PFSK-1 (cell line): ENCODE results near the gene DPT.

Source experiments
- POLR2AphosphoS5 ChIP-seq: IDR thresholded peaks from 2 replicates; pipeline ENCODE4 v1.6.1; 2012; ENCODE audit warnings: low read depth, mild to moderate bottlenecking, control low read depth, low read length, moderate library complexity
- REST ChIP-seq, 2 experiments: IDR thresholded peaks; 2 replicates each; pipeline versions ENCODE4 v1.6.1 to v1.8.0; 2011 to 2012; ENCODE audit warnings: low read depth in 2 of 2, low read length in 2 of 2, control low read depth in 1 of 2, inconsistent platforms in 1 of 2, mild to moderate bottlenecking in 1 of 2, moderate library complexity in 1 of 2; ENCODE audit not compliant: insufficient read depth in 1 of 2

- TF ChIP-seq REST (IDR thresholded peaks at IDR 0.05; ENCODE audit: insufficient read depth in 1 of 2, low read depth in 2 of 2, low read length in 2 of 2) (no peak), POLR2AphosphoS5 (no peak)
These were observed 5.3 kb upstream of the DPT start for GRCh38 chr1:168734271-168734670.
